ENCODE results near the gene HM13.
"Not testable (repeated sequence)": the region's sequence is repeated elsewhere in the genome, so short reads cannot be mapped to it uniquely, and the experiment has no call there.

HM13 gene

GRCh38 chr20:31572701-31573554 lies 58.7 kb downstream of the HM13 start:
- peaks cover 15% of the 10 kb centered on the region for H3K4me1 ChIP-seq (ENCODE audit: control insufficient read depth, insufficient read depth, low read length, poor library complexity, severe bottlenecking)

GRCh38 chr20:31573555-31574321 lies 59.5 kb downstream of the HM13 start:
- Histone ChIP-seq H3K9me3 (ENCODE audit: control insufficient read depth, low read length) (no peaks in the 10 kb centered on the region), H3K27ac (ENCODE audit: insufficient read depth, low read length, poor library complexity, severe bottlenecking) (peak overlapping the region; percentile 8), H3K27me3 (replicated peaks; ENCODE audit: control insufficient read depth, insufficient read depth, low read length, poor library complexity, severe bottlenecking) (no peaks in the 10 kb centered on the region), H3K4me3 (ENCODE audit: insufficient read depth, low read depth, low read length, poor library complexity, severe bottlenecking) (peak overlapping the region; percentile 60), H3K4me1 (ENCODE audit: control insufficient read depth, insufficient read depth, low read length, poor library complexity, severe bottlenecking) (peaks cover 15% of the 10 kb centered on the region), H3K36me3 (ENCODE audit: control insufficient read depth, insufficient read depth, low read length) (peaks cover 6% of the 10 kb centered on the region)
- DNase-seq, result no peak

More at GRCh38 chr20:31572701-31573554, 58.7 kb downstream of the HM13 start:
- no peaks in the 10 kb centered on the region for H3K27me3 ChIP-seq (replicated peaks; ENCODE audit: control insufficient read depth, insufficient read depth, low read length, poor library complexity, severe bottlenecking)
- H3K27ac ChIP-seq (ENCODE audit: insufficient read depth, low read length, poor library complexity, severe bottlenecking), result peak overlapping the region; percentile 75
- H3K36me3 ChIP-seq (ENCODE audit: control insufficient read depth, insufficient read depth, low read length), result peaks cover 11% of the 10 kb centered on the region
- peak overlapping the region; percentile 60 for H3K4me3 ChIP-seq (ENCODE audit: insufficient read depth, low read depth, low read length, poor library complexity, severe bottlenecking)
- no peaks in the 10 kb centered on the region for H3K9me3 ChIP-seq (ENCODE audit: control insufficient read depth, low read length)
- peak; percentile 77 to 82 (median 78) for DNase-seq

- H3K36me3 ChIP-seq (ENCODE audit: control insufficient read depth, insufficient read depth, low read length); H3K27me3 ChIP-seq (replicated peaks; ENCODE audit: control insufficient read depth, insufficient read depth, low read length, poor library complexity, severe bottlenecking); H3K9me3 ChIP-seq (ENCODE audit: control insufficient read depth, low read length); H3K27ac ChIP-seq (ENCODE audit: insufficient read depth, low read length, poor library complexity, severe bottlenecking); H3K4me3 ChIP-seq (ENCODE audit: insufficient read depth, low read depth, low read length, poor library complexity, severe bottlenecking); DNase-seq: not testable (repeated sequence)
- peaks cover 15% of the 10 kb centered on the region for H3K4me1 ChIP-seq (ENCODE audit: control insufficient read depth, insufficient read depth, low read length, poor library complexity, severe bottlenecking)
Measured at GRCh38 chr20:31574986-31575385, 60.7 kb downstream of the HM13 start.

- Histone ChIP-seq H3K4me3 (ENCODE audit: insufficient read depth, low read depth, low read length, poor library complexity, severe bottlenecking) (no peak overlapping the region), H3K9me3 (ENCODE audit: control insufficient read depth, low read length) (no peaks in the 10 kb centered on the region)
Measured at GRCh38 chr20:31576751-31577150, 62.5 kb downstream of the HM13 start.

GRCh38 chr20:31577194-31577593 lies 63.0 kb downstream of the HM13 start:
- Histone ChIP-seq H3K36me3 (ENCODE audit: control insufficient read depth, insufficient read depth, low read length) (no peaks in the 10 kb centered on the region), H3K9me3 (ENCODE audit: control insufficient read depth, low read length) (no peaks in the 10 kb centered on the region), H3K4me1 (ENCODE audit: control insufficient read depth, insufficient read depth, low read length, poor library complexity, severe bottlenecking) (peaks cover 14% of the 10 kb centered on the region), H3K4me3 (ENCODE audit: insufficient read depth, low read depth, low read length, poor library complexity, severe bottlenecking) (no peak overlapping the region), H3K27me3 (replicated peaks; ENCODE audit: control insufficient read depth, insufficient read depth, low read length, poor library complexity, severe bottlenecking) (no peaks in the 10 kb centered on the region), H3K27ac (ENCODE audit: insufficient read depth, low read length, poor library complexity, severe bottlenecking) (no peak overlapping the region)
- DNase-seq, result no peak

More at GRCh38 chr20:31576751-31577150, 62.5 kb downstream of the HM13 start:
- Histone ChIP-seq H3K4me1 (ENCODE audit: control insufficient read depth, insufficient read depth, low read length, poor library complexity, severe bottlenecking) (peaks cover 15% of the 10 kb centered on the region), H3K36me3 (ENCODE audit: control insufficient read depth, insufficient read depth, low read length) (no peaks in the 10 kb centered on the region), H3K27ac (ENCODE audit: insufficient read depth, low read length, poor library complexity, severe bottlenecking) (no peak overlapping the region), H3K27me3 (replicated peaks; ENCODE audit: control insufficient read depth, insufficient read depth, low read length, poor library complexity, severe bottlenecking) (no peaks in the 10 kb centered on the region)
- DNase-seq, result no peak

GRCh38 chr20:31578448-31579138 lies 64.4 kb downstream of the HM13 start:
- no peak for DNase-seq
- Histone ChIP-seq H3K4me1 (ENCODE audit: control insufficient read depth, insufficient read depth, low read length, poor library complexity, severe bottlenecking) (peaks cover 3% of the 10 kb centered on the region), H3K27ac (ENCODE audit: insufficient read depth, low read length, poor library complexity, severe bottlenecking) (no peak overlapping the region), H3K9me3 (ENCODE audit: control insufficient read depth, low read length) (no peaks in the 10 kb centered on the region), H3K27me3 (replicated peaks; ENCODE audit: control insufficient read depth, insufficient read depth, low read length, poor library complexity, severe bottlenecking) (no peaks in the 10 kb centered on the region), H3K4me3 (ENCODE audit: insufficient read depth, low read depth, low read length, poor library complexity, severe bottlenecking) (no peak overlapping the region), H3K36me3 (ENCODE audit: control insufficient read depth, insufficient read depth, low read length) (no peaks in the 10 kb centered on the region)

- Histone ChIP-seq H3K36me3 (ENCODE audit: control insufficient read depth, insufficient read depth, low read length) (no peaks in the 10 kb centered on the region), H3K27ac (ENCODE audit: insufficient read depth, low read length, poor library complexity, severe bottlenecking) (no peak overlapping the region), H3K4me1 (ENCODE audit: control insufficient read depth, insufficient read depth, low read length, poor library complexity, severe bottlenecking) (no peaks in the 10 kb centered on the region), H3K4me3 (ENCODE audit: insufficient read depth, low read depth, low read length, poor library complexity, severe bottlenecking) (no peak overlapping the region), H3K27me3 (replicated peaks; ENCODE audit: control insufficient read depth, insufficient read depth, low read length, poor library complexity, severe bottlenecking) (no peaks in the 10 kb centered on the region), H3K9me3 (ENCODE audit: control insufficient read depth, low read length) (no peaks in the 10 kb centered on the region)
- no peak for DNase-seq
Measured at GRCh38 chr20:31579245-31579644, 65.0 kb downstream of the HM13 start.

GRCh38 chr20:31579941-31580651 lies 65.9 kb downstream of the HM13 start:
- H3K9me3 ChIP-seq (ENCODE audit: control insufficient read depth, low read length); DNase-seq; H3K4me3 ChIP-seq (ENCODE audit: insufficient read depth, low read depth, low read length, poor library complexity, severe bottlenecking); H3K4me1 ChIP-seq (ENCODE audit: control insufficient read depth, insufficient read depth, low read length, poor library complexity, severe bottlenecking); H3K27ac ChIP-seq (ENCODE audit: insufficient read depth, low read length, poor library complexity, severe bottlenecking); H3K27me3 ChIP-seq (replicated peaks; ENCODE audit: control insufficient read depth, insufficient read depth, low read length, poor library complexity, severe bottlenecking); H3K36me3 ChIP-seq (ENCODE audit: control insufficient read depth, insufficient read depth, low read length): not testable (repeated sequence)

GRCh38 chr20:31580706-31581105 lies 66.5 kb downstream of the HM13 start:
- H3K4me1 ChIP-seq (ENCODE audit: control insufficient read depth, insufficient read depth, low read length, poor library complexity, severe bottlenecking), result no peaks in the 10 kb centered on the region
- no peak overlapping the region for H3K27ac ChIP-seq (ENCODE audit: insufficient read depth, low read length, poor library complexity, severe bottlenecking)
- no peaks in the 10 kb centered on the region for H3K36me3 ChIP-seq (ENCODE audit: control insufficient read depth, insufficient read depth, low read length)
- H3K4me3 ChIP-seq (ENCODE audit: insufficient read depth, low read depth, low read length, poor library complexity, severe bottlenecking), result no peak overlapping the region
- H3K27me3 ChIP-seq (replicated peaks; ENCODE audit: control insufficient read depth, insufficient read depth, low read length, poor library complexity, severe bottlenecking), result no peaks in the 10 kb centered on the region
- H3K9me3 ChIP-seq (ENCODE audit: control insufficient read depth, low read length), result no peaks in the 10 kb centered on the region
- no peak for DNase-seq
